HTERT RPE-1 (cell line): ENCODE measurements around the gene GCN1.

Experiments
- in situ Hi-C: fragments of 300-500 bp; cut with MboI; formaldehyde crosslinking; loops from 4 replicates; pipeline ENCODE4 v1.14.3; 2020; ENCODE audit warnings: low sequenced_read_pairs

The GCN1 gene

GRCh38 chr12:120229071-120229486, 34.6 kb upstream of the GCN1 start:
- in situ Hi-C loops, result no loop called here

GRCh38 chr12:120228291-120229070, 34.0 kb upstream of the GCN1 start:
- in situ Hi-C loops, result no loop called here

DNA sequence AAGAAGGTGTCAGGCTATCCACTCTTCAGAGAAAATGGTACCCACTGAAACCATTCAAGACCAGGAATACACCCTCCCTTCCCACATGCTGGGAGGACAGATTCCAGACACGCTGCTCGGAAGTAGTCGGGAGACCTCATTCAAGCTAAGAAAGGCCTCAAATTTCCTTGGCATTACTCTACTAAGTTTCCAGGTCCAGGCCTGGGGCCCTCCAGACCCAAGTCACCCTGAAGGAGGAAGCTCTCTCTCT, 33.5 kb upstream of the GCN1 start:
- in situ Hi-C loops, result no loop called here

DNA sequence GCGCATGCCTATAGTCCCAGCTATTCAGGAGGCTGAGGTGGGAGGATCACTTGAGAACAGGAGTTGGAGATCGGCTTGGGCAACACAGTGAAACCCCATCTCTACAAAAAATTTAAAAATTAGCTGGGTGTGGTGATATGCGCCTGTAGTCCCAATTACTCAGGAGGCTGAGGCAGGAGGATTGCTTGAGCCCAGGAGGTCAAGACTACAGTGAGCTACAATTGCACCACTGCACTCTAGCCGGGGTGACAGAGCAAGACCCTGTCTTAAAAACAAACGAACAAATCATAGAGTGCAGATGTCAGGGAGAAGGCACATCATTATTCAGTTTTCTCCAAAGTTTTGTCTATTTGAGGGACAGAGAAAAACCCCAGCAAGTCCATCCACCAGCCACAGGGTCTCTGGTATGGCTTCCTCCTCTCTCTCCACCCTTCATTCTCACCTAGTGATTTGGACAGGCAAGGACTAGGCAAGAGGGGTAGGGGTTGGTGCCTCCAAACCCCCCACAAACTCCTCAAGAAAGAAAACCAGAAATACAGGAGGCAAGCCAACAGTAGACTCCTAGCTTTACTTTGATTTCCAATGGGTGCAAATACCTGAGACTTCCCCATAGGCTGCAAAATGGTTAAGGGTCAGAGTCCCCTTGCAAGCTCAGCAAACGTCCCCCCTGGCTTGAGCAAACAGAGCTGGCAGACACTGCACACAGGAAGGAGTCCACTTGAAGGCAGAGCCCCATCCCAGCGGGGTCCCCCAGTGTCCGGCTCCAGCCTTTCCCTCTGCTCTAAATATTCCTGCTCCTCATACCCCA, 32.9 kb upstream of the GCN1 start:
- in situ Hi-C loops, result no loop called here

DNA sequence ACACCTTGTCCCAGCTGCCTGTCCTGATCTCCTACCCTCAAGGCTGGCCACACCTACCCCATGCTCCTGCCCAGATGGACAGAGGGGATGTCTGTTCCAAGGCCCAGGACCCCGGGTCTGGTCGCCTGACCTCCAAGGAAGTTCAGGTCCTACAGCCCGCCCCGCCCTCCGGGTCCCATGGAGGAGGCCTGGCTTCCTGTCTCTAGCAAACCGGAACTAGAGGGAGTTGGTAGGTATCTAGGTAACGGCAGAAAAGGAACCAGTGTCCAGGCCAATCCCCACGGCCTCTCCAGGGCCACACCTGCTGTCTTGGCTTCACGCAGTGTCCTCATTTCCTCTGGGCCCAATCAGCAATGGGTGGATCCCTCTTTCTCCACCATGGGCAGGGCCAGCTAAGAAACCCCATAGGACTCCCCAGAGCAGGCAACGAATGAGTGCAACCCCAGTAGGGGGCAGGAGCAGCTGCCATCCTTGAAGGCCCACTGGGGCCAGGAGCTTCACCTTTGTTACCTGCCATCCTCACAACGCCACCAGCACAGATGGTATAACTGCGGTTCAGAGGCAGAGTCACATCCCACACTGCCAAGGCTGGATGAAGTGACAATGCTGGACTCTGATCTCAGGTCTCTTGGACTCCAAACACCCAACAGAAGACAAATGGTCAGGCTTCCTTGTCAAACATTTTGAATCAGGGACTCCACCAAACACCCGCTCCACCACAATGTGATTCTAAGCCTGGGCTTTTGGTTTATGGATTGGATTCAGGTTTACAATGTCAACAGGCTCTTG, 31.5 kb upstream of the GCN1 start:
- in situ Hi-C loops, result no loop called here

- in situ Hi-C loops, result no loop called here
Measured at GRCh38 chr12:120225200-120225558, 30.7 kb upstream of the GCN1 start.

DNA sequence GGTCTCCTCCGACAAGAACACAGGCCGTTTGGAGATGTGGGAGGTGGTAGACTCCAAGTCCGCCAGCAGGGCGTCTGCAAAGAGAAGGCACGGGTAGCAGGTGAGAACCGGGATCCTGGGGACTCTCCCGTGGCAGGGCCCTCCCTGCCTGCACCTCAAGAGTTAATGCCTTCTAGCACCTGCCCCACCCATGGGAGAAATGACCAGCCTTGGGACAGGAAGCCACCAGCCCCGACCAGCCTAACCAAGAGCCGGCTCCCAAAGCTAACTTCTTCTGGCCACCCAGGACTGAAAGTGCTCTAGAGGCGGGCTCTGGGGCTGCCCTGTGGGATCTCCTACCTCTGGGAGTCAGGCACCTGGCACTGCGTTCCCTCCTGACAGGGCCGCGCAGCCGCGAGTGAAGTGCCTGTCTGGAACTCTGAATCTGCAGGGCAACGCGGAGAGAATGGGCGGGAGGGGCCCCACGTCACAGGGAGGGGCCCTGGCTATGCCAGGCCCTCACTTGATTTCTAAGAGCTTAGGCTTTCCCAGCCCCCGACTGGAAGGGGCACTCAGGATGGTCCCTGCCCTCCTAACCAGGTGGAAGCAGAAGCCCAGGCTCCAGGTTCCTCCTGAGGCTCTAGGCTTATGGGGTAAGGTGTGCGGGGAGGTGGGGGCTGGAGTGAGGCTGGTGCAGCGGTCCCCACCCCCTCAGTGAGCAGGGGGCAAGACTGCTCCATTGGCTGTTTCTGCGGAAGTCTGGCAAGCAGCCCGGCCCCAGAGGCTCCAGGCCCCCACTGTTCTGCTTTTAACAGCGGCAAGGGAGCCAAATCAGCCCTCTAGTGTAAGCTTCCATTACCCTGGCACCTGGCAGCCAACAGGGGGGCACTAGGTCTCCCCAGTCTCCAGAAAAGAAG, 30.0 kb upstream of the GCN1 start:
- in situ Hi-C loops, result no loop called here

GRCh38 chr12:120223458-120224303, 29.2 kb upstream of the GCN1 start:
- in situ Hi-C loops, result no loop called here

DNA sequence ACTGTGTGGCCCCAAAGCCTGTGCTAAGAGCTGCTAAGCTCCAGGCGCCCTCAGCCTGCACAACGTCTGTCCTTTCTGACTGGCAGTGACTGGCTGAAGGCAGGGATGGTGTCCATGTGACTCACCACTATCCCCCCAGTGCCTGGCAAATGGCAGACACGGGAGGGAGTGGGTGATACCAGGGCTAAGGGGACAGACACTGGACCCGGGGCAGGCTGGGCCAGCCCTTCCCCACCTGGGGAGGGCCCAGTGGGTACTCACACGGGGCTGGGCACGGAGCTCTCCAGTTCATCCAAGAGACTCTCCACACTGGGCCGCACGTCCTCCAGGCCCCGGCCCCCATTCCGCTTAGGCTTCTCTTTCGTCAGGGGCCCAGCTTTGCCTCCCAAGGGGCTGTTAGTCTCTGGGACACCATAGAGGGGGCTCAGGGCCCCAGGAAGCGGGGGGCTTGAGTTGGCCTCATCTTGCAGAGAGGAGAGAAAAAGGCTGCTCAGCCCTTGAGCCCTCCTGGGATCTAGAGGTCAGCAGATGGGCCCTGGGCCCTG, 27.8 kb upstream of the GCN1 start:
- in situ Hi-C loops, result no loop called here

GRCh38 chr12:120221576-120221900, 27.0 kb upstream of the GCN1 start:
- in situ Hi-C loops, result no loop called here

GRCh38 chr12:120220838-120221575, 26.5 kb upstream of the GCN1 start:
- in situ Hi-C loops, result no loop called here

DNA sequence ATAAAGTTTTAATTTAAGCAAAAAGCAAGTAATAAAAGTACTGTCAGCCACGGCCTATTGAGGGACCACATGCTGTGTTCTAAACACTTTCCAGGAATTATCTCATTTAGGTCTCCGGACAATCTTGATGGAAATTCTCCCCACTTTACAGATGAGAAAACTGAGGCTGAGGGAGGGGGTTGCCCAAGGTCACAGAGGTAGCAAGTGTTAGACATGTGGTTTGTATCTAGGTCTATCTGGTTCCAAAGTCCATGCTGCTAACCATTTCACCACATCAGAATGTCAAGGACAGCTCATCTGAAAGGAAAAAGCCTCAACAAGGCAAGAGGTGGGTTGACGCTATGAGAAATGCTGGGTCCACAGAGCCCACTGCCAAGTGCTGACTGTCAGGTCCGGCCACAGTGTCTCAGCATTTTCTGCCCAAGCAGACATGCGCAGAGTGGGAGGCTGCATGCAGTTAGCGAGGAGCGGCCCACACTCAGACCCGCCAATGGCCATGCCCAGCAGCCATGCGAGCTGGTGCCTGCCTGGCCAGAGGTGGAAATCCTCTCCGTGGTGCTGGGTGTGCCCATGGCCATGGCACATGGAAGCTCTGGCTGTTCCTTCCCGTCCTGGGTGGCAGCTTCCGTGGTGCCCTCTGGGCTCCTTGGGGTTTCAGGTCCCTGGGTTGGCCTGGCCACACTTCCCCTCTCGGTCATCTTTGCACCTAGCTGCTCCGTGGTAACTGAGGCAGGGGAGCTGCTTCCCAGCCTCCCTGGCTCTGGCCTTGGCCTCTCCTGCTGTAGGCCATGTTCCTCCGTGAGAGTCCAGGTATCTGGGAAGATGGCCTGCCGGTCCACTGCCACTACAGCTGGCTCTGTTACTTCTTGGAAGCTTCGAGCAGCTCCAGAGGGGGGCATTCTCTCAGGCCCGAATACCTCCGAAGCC, 24.4 kb upstream of the GCN1 start:
- in situ Hi-C loops, result no loop called here

DNA sequence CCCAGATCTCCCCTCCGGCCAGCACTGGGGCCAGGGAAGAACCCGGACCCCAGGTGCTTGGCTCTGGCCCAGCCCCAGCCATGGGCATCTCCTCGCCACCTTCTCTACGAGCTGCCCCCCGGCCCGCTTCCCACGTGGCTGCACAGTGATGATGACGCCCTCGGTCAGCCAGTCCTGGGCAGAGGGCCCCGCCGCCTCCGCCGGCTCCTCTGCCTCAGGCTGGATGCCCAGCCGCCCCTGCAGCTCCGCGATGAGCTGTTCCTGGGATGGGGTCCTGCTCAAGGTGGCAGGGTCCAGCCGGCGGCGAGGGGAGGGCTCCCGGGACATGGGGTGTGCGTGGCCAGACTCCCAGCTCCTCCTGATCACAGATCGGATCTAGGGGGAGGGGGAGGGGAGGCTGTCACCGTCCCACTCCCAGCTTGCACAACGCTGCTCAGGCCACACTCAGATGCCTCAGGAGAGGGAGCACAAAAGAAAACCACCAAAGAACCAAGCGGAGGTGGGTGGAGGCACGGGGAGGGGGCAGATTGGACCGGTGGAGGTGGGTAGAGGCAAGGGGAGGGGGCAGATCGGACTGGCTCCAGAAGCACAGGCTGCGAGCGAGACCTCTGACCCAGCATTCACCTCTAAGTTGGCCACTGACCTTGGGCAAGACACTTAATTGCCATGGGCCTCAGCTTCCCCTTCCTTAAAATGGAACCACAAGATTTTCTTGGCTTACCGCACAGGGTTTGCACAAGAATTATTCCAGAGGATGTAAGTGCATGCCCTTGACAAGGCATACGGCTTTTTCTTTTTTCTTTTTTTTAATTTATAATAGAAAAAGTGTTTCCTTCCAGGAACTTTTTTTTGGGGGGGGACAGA, 22.5 kb upstream of the GCN1 start:
- in situ Hi-C loops, result no loop called here

- in situ Hi-C loops, result no loop called here
Measured at GRCh38 chr12:120215766-120216735, 21.5 kb upstream of the GCN1 start.

- in situ Hi-C loops, result no loop called here
Measured at GRCh38 chr12:120215357-120215735, 20.8 kb upstream of the GCN1 start.
